C4-2B (cell line): ENCODE data around the gene CASP7.

Experiments used
- ZFX ChIP-seq: fragments of 450-650 bp; IDR thresholded peaks from 2 replicates; pipeline ENCODE4 v1.6.1; 2017
- TF ChIP-seq, protein P1 (sequence below): fragments of 450-650 bp; conservative IDR thresholded peaks from 2 replicates; pipeline ENCODE4 v1.5.1; 2017; ENCODE audit warnings: mild to moderate bottlenecking

DNA sequence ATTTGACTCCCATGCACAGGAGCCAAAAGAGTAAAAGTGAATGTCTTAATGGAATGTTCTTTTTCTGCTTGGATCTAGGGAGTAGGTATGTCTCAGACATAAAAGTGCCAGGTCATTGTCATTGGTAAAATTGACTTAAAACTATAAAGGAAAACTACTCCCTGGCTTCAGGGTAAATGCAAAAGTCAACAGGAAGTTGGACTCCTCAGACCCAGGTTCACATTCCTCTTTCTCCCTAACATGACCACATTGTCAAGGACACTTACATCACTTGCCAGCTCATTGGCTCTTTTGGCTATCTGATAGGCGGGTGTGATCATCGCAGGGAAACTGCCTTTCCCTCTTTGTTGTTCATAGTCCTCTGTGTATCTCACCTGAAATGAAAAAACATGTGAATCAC lies 29.5 kb upstream of the CASP7 start:
- TF ChIP-seq, protein P1, sequence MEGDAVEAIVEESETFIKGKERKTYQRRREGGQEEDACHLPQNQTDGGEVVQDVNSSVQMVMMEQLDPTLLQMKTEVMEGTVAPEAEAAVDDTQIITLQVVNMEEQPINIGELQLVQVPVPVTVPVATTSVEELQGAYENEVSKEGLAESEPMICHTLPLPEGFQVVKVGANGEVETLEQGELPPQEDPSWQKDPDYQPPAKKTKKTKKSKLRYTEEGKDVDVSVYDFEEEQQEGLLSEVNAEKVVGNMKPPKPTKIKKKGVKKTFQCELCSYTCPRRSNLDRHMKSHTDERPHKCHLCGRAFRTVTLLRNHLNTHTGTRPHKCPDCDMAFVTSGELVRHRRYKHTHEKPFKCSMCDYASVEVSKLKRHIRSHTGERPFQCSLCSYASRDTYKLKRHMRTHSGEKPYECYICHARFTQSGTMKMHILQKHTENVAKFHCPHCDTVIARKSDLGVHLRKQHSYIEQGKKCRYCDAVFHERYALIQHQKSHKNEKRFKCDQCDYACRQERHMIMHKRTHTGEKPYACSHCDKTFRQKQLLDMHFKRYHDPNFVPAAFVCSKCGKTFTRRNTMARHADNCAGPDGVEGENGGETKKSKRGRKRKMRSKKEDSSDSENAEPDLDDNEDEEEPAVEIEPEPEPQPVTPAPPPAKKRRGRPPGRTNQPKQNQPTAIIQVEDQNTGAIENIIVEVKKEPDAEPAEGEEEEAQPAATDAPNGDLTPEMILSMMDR: no peak
- TF ChIP-seq ZFX: no peak
